Measurements from ENCODE around the gene CTAGE1. TPM values are rescaled to one million over a fixed set of nuclear protein-coding genes. Genes with fewer than 3 reads are reported as not detected.

Gene CTAGE1
- total RNA-seq: not detected in 2 replicates

GRCh38 chr18:22417496-22418188, at the start of gene CTAGE1:
Gene CTAGE1 (minus strand): TSS chr18:22417915. CDS start chr18:22417811, 104 bp downstream.

Other genes starting within 250 kb of the CTAGE1 start
- gene GATA6, start 248.3 kb downstream of the CTAGE1 start, total RNA-seq: 0.44 and 0.49 TPM in 2 replicates

All from bladder microvascular endothelial cell (primary cell).